GM21529 (cell line): ENCODE data around the gene RAMP3.
"Not testable (repeated sequence)": the region's sequence is repeated elsewhere in the genome, so short reads cannot be mapped to it uniquely, and the experiment has no call there.

ENCODE experiments used
- ATAC-seq: cut with Tn5 transposase; IDR thresholded peaks from one replicate; pipeline ENCODE4 v1.9.1; 2021; ENCODE audit not compliant: unreplicated experiment

The RAMP3 gene

GRCh38 chr7:45190406-45191165 is 33.0 kb downstream of the RAMP3 start:
- no peak for ATAC-seq

DNA sequence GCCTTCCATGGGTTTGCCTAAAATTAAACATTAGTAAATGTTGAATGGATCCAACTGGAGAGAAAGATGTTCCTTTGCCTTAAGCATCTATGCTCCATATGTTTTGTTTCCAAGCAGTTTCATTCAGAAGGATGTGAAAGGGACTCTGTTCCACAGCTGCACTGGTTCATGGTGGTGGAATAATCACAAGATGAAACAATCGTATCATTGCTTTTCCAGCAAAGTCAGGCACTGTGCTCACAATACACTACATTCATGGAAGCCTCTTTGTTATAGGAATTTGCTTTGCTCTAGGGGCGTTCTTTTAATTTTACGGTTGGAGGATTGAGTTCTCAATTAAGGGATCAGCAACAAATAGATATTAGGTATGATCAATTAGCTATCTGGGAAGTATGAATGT is 33.8 kb downstream of the RAMP3 start:
- ATAC-seq = no peak

GRCh38 chr7:45192621-45193041 is 35.0 kb downstream of the RAMP3 start:
- ATAC-seq = no peak

DNA sequence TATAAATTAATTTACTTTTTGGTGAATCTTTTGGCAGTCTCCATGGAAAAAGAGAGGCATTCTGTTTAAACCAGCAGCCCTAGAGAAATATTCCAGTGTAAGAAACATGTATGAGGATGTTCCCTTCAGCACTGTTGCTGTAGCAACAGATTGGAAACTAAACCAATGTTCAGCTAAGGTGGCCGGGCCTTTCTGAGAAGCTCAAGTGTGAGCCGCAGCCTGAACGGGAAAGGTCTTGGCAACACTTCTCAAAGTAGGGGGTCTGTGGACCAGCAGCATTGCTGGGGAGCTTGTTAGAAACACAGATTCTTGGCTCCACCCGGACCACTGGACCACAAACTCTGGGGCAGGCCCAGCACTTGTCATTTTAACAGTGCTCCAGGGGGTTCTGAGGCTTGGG is 36.2 kb downstream of the RAMP3 start:
- no peak for ATAC-seq

GRCh38 chr7:45196374-45196773 is 38.8 kb downstream of the RAMP3 start:
- ATAC-seq = peak; percentile 87

GRCh38 chr7:45197461-45197860 is 39.9 kb downstream of the RAMP3 start:
- ATAC-seq = no peak

GRCh38 chr7:45198986-45199385 is 41.4 kb downstream of the RAMP3 start:
- ATAC-seq = no peak

GRCh38 chr7:45199506-45199905 is 41.9 kb downstream of the RAMP3 start:
- ATAC-seq = no peak

DNA sequence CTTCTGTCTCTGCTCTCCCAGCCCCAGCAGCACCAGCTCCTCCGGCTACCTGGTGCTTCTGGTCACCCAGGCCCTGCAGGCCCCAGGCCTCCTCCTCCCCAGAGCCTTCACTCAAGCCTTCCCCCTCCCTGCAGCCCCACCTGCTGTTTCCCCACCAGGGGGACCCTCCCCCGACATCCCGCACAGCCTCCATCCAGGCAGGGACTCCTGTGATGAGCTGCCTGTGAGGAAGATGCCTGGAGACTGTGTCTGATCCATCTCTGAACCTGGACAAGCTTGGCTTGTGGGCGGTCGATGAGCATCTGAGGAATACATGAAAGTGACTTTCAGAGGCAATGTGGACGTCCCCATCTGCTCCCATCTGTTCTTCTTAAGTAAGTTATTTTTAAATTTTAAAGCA is 45.0 kb downstream of the RAMP3 start:
- ATAC-seq = no peak

- no peak for ATAC-seq
These were observed 45.4 kb downstream of the RAMP3 start for GRCh38 chr7:45203036-45203435.

DNA sequence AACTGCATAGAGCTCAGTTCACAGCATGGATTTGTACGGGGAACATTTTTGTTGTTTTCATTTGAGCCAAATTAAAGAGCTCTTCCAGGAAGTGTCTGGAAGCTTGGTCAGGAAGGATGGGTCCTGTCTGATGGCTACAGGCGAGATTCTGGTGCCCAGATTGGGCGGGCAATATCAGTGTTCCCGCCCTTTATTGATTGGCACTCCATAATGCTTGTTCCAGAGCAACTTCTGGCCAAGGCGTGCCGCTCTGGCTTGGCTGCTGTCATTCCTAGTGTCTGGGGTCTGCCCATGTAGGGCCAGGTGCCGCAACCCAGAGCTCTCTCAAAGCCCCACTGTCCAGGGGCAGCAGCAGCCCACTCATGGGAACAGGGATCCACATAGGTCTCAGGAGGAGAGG is 45.9 kb downstream of the RAMP3 start:
- ATAC-seq = no peak

- ATAC-seq = peak; percentile 90
These were observed 46.4 kb downstream of the RAMP3 start for GRCh38 chr7:45203936-45204445.

DNA sequence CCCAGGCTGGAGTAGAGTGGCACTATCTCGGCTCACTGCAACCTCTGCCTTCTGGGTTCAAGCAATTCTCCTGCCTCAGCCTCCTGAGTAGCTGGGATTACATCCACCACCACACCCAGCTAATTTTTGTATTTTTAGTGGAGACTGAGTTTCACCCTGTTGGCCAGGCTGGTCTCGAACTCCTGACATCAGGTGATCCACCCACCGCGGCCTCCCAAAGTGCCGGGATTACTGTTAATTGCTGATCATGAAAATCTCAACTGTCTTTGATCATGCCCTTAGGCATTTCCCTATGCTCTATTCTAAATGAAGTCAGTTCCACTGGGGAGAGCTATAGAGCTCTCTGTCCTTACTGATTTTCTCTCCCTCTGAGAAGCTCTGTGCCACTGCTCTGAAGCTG is 48.7 kb downstream of the RAMP3 start:
- not testable (repeated sequence) for ATAC-seq

- not testable (repeated sequence) for ATAC-seq
These were observed 52.3 kb downstream of the RAMP3 start for GRCh38 chr7:45209909-45210308.

DNA sequence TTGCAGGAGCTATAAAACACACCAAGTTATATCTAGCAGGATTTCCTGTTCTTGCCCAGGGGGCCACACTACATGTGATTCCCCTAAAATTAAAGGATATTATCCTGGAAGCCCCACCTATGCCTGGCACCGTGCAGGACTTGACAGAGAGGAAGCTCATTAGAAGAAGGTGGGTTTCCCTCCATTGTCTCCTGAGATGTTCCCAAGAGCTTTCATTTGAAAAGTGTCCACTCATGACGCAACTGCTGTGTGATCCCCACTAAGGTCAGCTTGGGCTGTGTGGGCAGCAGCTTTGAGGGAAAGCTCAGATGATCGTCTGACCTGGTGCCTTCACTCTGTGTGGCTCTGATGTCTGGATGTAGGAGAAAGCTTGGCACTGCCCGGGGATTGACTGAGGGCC is 53.5 kb downstream of the RAMP3 start:
- no peak for ATAC-seq

GRCh38 chr7:45211958-45212357 is 54.4 kb downstream of the RAMP3 start:
- ATAC-seq = no peak

DNA sequence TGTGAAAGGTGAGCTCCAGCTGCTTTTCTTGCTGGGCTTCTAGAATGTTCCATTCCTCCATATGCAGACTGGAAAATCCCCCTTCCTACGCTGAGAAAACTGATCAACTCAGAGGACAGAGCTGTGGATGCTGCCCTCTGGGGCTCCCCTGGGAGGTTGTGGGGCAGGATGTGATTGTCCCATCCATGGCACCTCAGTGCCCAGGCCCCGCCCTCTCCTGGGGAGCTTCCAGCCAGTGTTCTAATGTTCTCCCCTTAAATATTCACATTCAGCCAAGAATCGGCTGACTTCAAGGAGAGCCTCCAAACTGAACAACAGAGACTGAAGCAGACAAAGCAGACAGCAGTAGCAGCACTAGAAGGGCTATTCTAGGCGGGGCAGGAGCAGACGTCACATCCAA is 55.0 kb downstream of the RAMP3 start:
- ATAC-seq = no peak

- ATAC-seq = no peak
These were observed 58.0 kb downstream of the RAMP3 start for GRCh38 chr7:45215601-45216062.

GRCh38 chr7:45216181-45216580 is 58.6 kb downstream of the RAMP3 start:
- no peak for ATAC-seq

GRCh38 chr7:45216622-45217165 is 59.1 kb downstream of the RAMP3 start:
- no peak for ATAC-seq

- no peak for ATAC-seq
These were observed 59.8 kb downstream of the RAMP3 start for GRCh38 chr7:45217358-45217757.

DNA sequence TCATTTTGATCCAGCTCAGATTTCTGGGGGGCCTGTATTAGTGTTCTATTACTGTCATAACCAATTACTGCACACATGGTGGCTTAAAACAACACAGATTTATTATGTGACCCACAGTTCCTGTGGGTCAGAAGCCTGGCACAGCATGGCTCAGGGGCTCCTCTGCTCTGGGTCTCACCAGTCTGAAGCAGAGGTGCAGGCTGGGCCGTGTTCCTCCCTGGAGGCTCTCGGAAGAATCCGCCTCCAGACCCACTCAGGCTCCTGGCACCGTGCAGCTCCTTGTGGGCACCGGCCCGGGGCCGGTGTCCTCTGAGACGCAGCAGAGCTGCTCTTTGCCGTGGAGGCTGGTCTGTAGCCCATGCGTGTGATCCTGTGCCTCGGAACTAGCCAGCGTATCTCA is 61.5 kb downstream of the RAMP3 start:
- no peak for ATAC-seq
